HG02870 (cell line): ENCODE results near the gene ZBP1.

ENCODE experiments used
- ATAC-seq: cut with Tn5 transposase; IDR thresholded peaks from one replicate; pipeline ENCODE4 v1.9.1; 2021; ENCODE audit warnings: mild to moderate bottlenecking, moderate library complexity; ENCODE audit not compliant: unreplicated experiment

ZBP1 gene

GRCh38 chr20:57588596-57588995 lies 31.6 kb downstream of the ZBP1 start:
- no peak for ATAC-seq

GRCh38 chr20:57587989-57588377 lies 32.2 kb downstream of the ZBP1 start:
- no peak for ATAC-seq

GRCh38 chr20:57587278-57587988 lies 32.8 kb downstream of the ZBP1 start:
- ATAC-seq = no peak

- ATAC-seq = no peak
Measured at GRCh38 chr20:57586943-57587277, 33.3 kb downstream of the ZBP1 start.

GRCh38 chr20:57586370-57586793 lies 33.8 kb downstream of the ZBP1 start:
- no peak for ATAC-seq

- ATAC-seq = no peak
Measured at GRCh38 chr20:57585466-57586213, 34.6 kb downstream of the ZBP1 start.

GRCh38 chr20:57584768-57585461 lies 35.3 kb downstream of the ZBP1 start:
- ATAC-seq = no peak

GRCh38 chr20:57583289-57584257 lies 36.7 kb downstream of the ZBP1 start:
- no peak for ATAC-seq

GRCh38 chr20:57582432-57583288 lies 37.6 kb downstream of the ZBP1 start:
- ATAC-seq = no peak

GRCh38 chr20:57582029-57582378 lies 38.2 kb downstream of the ZBP1 start:
- ATAC-seq = no peak

GRCh38 chr20:57581202-57582028 lies 38.8 kb downstream of the ZBP1 start:
- no peak for ATAC-seq

GRCh38 chr20:57580478-57581201 lies 39.6 kb downstream of the ZBP1 start:
- ATAC-seq = no peak

- ATAC-seq = no peak
Measured at GRCh38 chr20:57579898-57580447, 40.3 kb downstream of the ZBP1 start.

GRCh38 chr20:57579331-57579897 lies 40.8 kb downstream of the ZBP1 start:
- ATAC-seq = no peak

- no peak for ATAC-seq
Measured at GRCh38 chr20:57578476-57579165, 41.6 kb downstream of the ZBP1 start.

- ATAC-seq = no peak
Measured at GRCh38 chr20:57577679-57578475, 42.3 kb downstream of the ZBP1 start.
